CD4-positive, alpha-beta T cell treated with Interleukin-6 at 100 ng/mL for 8 hours (primary cell): ENCODE results near the gene KRT32.
"Not testable (repeated sequence)": the region's sequence is repeated elsewhere in the genome, so short reads cannot be mapped to it uniquely, and the experiment has no call there.

Experiments
- DNase-seq: peaks from one replicate; pipeline ENCODE4 v3.0.0-alpha.2; 2020; ENCODE audit warnings: mixed read lengths, low spot score

The KRT32 gene

GRCh38 chr17:41428591-41429291, 38.4 kb downstream of the KRT32 start:
- DNase-seq, result no peak

- no peak for DNase-seq
Measured at GRCh38 chr17:41424111-41424635, 43.0 kb downstream of the KRT32 start, which contains the start of gene KRT37. KRT37 (minus strand) TSS chr17:41424585; CDS start chr17:41424523, 62 bp downstream.

GRCh38 chr17:41422586-41422985, 44.6 kb downstream of the KRT32 start:
- DNase-seq, result not testable (repeated sequence)

GRCh38 chr17:41421617-41422016, 45.6 kb downstream of the KRT32 start:
- DNase-seq, result no peak

DNA sequence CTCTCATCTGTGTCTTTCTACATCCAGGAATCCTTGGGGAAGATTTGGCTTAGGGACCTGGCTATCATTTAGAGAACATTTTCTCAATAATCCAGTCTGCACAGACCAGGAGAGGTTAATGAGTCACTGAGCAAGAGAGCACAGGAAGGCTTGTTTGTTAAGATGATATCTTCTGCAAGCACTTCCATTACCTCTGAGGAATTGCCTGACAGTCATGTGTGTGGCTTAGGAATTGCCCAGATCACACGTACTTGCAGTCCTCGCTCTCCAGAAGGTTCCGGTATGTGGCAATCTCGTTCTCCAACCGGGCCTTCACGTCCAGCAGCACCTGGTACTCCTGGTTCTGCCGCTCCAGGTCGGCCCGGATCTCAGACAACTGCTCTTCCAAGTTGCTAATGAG, 46.1 kb downstream of the KRT32 start:
- no peak for DNase-seq

GRCh38 chr17:41420134-41420533, 47.1 kb downstream of the KRT32 start:
- DNase-seq, result no peak

DNA sequence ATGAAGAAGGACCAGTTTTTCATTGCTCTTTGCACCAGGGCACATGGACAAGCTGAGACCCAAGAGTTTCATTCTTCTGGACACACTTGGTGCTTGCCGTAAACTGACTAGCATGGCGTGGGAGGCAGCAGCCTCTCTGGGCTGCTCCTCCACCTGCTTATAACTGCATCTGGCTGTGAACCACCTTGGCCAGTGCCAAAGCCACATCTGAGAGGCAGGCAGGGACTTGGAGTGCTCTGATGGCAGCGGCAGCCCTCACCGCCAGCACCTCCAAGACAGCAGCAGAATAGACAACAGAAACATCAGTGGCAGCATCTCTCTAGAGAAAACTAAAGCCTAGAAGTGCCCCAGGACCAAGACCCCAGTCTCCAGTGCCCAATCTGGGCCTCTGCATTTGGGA, 47.5 kb downstream of the KRT32 start:
- no peak for DNase-seq

DNA sequence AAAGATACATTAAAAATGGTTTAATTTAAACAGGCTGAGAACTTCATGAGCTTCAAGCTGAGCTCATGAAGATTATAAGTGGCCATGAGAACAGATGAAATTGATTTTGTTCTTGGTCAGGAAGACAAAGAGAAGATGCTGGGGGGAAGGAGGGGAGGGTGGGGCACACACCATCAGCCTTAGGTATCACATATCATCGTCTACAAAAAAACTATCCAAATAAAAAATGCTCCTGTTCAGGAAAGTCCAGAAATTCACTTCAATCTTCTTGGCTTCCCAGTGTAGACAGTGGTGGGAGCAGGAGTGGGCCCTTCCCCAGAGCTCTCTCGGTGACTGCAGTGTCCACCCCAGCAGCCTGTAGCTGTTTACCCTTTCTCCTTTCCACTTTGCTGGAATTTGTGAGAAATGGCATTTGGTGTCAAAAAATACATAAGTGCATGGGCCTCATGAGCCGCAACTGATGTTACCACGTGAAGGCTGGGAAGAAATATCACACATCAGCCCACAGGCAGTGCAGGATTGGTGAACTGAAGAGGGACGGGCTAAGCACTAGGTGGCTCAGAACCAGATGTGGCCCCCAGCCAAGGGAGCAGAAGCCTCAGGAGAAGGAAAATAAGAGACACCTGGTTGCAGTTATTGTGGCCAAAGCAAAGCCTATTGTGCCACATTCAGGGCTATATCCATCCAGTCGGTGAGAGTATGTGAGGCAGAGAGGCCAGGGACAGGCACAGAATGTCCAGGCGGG, 48.9 kb downstream of the KRT32 start:
- no peak for DNase-seq

- DNase-seq, result no peak
Measured at GRCh38 chr17:41417576-41418015, 49.6 kb downstream of the KRT32 start.

GRCh38 chr17:41417127-41417526, 50.1 kb downstream of the KRT32 start:
- DNase-seq, result no peak

- DNase-seq, result no peak
Measured at GRCh38 chr17:41416479-41416878, 50.7 kb downstream of the KRT32 start.

DNA sequence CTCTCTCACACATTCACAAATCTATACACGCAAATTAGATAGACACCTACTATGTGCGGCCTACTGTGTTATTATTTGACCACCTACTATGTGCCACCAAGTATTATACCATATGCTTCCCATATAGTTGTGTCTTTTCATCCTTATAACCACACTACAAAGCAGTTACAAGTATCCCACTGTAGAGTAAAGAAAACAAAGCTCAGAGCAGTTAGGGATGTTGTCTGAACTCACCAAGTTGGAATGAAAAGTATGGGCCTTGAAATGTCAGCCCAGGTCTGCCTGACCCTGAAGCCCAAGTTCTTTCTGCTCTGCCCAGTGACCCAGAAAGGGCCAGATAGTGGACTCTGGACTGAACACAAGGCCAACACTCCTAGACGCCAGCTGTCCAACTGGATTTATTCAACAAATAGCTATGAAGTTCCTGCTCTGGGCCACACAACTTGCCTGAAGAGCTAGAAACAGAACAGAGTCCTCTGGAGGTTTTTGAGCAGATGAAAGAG, 51.3 kb downstream of the KRT32 start:
- no peak for DNase-seq

DNA sequence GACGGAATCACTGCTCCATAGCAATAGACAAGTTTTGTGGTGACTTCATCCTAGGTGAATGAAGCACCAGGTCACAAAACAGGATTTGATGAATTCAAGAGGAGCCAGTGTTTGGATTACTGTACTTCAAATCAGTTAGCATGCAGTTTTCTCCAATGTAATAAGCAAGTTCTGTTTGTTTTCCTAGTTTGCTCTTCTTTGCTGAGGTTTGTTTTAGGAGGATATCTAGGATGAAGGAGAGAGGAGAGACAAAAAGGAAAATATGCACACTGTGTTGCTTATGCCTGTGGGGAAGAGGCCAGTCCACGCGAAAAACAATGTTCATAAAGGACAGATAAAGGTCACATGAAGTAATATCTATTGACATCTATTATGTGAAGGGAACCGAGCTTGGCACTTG, 51.8 kb downstream of the KRT32 start:
- no peak for DNase-seq

- DNase-seq, result no peak
Measured at GRCh38 chr17:41413982-41414381, 53.2 kb downstream of the KRT32 start.

- DNase-seq, result no peak
Measured at GRCh38 chr17:41413353-41413957, 53.7 kb downstream of the KRT32 start.

DNA sequence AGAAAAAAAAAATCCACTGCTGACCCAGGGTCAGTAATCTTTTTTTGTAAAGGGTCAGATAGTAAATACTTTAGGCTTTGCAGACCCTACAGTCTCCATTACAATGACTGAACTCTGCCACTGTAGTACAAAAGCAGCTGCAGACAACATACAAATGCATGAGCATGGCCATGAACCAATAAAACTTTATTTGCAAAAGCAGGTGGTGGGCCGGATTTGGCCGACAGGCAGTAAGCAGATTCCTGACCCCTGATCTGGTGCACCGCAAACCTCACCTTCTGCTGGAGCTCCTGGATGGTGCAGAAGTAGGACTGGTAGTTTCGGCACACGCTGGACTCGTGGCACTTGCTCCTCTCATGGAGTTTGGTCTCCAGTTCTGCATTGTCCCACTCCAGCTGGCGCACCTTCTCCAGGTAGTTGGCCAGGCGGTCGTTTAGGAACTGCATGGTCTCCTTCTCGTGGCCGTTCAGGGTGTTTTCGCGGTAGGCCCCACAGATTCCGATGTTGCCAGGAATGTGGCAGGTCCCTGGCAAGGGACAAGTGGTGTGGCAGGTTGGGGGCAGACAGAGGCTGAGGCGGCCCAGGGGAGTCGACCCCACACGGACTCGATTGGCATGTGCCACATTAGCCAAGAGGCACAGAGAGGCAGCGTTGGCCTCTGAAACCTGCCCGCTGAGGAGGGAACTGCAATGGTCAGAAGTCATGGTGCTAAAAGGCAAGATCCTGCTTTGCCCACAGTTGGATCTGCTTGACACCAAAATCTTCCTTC, 55.9 kb downstream of the KRT32 start:
- no peak for DNase-seq
